Measurements from ENCODE around the gene ASPHD1.
"Not testable (repeated sequence)": the region's sequence is repeated elsewhere in the genome, so short reads cannot be mapped to it uniquely, and the experiment has no call there.

The ASPHD1 gene

DNA sequence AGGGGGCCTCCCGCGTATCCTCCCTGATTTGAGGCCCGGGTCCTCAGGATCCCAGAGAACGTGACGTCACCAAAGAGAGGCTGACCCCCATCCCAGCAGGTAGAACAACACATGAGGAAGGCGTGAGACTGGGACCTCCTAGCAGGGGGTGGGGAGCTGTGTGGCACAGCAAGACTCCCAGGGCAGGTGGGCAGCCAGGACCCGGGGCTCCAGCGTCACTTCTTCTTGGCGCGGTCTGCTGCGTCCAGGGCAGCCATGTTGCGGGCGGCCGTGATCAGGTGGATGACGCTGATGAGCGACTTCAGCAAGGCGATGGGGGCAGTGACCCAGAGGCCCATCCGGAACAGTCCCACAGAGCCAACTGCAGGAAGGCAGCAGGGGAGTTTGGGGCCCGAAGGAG, 41.3 kb upstream of the ASPHD1 start:
- no peak for DNase-seq (ENCODE audit: low spot score)
- TF ChIP-seq, protein P1, sequence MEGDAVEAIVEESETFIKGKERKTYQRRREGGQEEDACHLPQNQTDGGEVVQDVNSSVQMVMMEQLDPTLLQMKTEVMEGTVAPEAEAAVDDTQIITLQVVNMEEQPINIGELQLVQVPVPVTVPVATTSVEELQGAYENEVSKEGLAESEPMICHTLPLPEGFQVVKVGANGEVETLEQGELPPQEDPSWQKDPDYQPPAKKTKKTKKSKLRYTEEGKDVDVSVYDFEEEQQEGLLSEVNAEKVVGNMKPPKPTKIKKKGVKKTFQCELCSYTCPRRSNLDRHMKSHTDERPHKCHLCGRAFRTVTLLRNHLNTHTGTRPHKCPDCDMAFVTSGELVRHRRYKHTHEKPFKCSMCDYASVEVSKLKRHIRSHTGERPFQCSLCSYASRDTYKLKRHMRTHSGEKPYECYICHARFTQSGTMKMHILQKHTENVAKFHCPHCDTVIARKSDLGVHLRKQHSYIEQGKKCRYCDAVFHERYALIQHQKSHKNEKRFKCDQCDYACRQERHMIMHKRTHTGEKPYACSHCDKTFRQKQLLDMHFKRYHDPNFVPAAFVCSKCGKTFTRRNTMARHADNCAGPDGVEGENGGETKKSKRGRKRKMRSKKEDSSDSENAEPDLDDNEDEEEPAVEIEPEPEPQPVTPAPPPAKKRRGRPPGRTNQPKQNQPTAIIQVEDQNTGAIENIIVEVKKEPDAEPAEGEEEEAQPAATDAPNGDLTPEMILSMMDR (IDR thresholded peaks at IDR 0.05; ENCODE audit: extremely low read depth, missing control alignments), result no peak

DNA sequence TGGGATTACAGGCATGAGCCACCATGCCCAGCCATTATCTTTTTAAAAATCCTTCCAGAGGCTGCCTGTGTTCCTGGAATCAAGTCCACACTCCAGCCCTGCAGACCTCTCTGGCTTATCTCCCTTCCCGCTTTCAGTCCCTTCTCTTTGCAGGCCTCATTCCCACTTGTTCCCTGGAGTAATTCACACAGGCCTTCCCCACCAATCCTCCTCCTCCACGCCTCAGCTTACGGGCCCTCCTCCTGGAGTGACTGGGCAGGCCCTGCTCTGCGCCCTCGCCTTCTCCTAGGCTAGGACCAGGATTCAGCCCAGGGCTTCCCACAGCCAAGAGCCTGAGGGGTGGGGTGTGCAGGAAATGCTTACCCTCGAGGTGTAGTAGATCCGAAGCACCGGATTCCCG, 40.1 kb upstream of the ASPHD1 start:
- TF ChIP-seq, protein P1 (IDR thresholded peaks at IDR 0.05; ENCODE audit: extremely low read depth, missing control alignments), result no peak
- no peak for DNase-seq (ENCODE audit: low spot score)

DNA sequence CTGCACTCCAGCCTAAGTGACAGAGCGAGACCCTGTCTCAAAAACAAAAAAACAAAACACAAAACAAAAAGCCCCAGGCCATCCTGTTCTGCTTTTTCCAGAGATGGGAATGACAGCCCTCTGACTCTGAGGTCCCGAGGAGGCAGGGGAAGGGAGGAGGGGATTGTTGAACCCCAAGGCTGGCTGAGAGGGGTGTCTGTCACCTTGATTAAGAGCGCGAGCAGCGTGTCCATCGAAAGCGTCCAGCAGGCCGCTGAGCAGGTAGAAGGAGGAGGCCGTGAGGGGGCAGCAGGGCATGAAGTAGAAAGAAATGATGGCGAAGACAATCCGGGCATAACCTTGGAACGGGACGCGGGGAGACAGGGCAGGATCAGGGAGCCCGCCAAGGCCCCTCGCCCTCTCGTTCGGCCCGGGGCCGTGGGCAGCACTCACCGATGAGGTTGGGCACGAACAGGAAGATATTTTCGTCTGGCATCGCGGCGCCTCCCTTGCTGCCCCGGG, 37.9 kb upstream of the ASPHD1 start:
- no peak for DNase-seq (ENCODE audit: low spot score)
- TF ChIP-seq, protein P1 (IDR thresholded peaks at IDR 0.05; ENCODE audit: extremely low read depth, missing control alignments), result peak; percentile 3

DNA sequence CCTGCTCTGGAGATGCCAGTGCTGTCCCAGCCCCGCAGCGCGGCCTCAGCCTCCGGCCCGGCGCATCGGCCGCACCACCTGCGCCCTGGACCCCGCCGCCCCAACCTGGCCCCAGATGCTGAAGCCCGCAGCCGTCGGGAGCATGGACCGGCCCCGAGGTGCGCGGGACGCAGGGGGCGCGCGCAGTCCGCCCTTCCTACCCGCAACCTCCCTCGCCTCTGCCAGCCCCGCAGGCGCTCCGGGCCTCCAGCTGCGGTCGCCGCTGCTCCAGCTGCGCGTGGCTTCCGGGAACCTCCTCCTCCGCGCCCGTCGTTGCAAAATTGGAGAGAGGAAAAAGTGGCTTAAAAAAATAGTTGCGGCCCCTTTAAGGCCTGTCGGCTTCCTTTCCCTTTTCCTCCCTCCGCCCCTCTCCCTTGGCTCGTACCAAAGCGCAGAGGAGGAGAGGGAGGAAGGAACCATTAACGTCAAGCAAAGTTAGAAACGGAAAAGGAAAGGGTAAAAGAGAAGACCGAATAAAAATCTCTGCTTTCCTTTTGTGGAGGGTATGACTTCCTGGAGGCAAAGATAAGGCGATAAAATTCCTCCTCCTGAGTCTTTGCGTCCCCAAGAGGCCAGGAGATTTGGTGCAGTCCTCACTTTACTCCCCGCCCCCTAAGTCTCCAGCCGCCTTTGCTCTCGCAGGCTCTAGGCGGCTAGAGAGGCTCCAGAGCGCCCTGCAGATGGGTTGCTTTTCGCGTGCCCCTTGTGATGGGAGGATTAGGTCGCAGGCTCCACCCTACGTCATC, 37.2 kb upstream of the ASPHD1 start, which contains the start of gene CDIPT:
TSS of gene CDIPT (minus strand) at position 343 of the 785 bp plus-strand sequence. CDS start 369 bp downstream, outside the sequence.
- TF ChIP-seq, protein P1 (IDR thresholded peaks at IDR 0.05; ENCODE audit: extremely low read depth, missing control alignments), result peak; percentile 78
- peak; percentile 96 for DNase-seq (ENCODE audit: low spot score)

DNA sequence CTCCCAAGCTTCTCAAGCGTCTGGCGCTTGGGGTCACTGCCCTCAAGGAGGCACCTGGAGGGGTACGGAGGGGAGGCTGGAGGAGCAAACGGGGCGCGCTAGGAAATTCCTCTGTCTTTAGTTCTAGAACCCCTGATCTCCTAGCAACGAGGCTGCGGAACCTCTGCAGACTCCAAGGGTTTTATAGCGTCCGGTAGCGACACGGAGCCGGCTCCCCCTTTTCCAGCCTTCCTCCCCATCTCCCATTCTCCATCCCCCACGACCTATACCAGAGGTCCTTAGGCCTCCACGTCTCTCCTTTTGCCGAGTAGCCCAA, 36.7 kb upstream of the ASPHD1 start:
- DNase-seq (ENCODE audit: low spot score), result no peak
- TF ChIP-seq, protein P1 (IDR thresholded peaks at IDR 0.05; ENCODE audit: extremely low read depth, missing control alignments), result no peak

DNA sequence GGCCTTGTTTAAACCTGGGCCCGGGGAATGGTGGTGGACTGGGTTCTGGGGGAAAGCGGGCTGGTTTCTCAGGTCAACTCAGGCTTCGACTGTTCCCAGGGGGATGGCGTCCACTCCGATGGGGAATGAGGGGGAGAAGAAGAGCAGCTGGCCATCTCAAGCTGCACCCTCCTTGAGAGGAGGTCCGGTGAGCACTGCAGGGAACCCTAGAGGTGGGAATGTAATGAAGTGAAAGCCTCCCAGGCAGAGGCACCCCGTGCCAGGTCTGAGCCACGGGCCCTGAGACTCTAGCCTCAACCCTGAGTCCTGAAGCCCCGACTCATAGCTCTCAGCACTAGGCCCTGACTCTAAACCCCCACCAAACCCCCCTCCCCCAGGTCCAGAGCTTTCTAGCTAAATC, 36.1 kb upstream of the ASPHD1 start:
- TF ChIP-seq, protein P1 (IDR thresholded peaks at IDR 0.05; ENCODE audit: extremely low read depth, missing control alignments), result no peak
- no peak for DNase-seq (ENCODE audit: low spot score)

DNA sequence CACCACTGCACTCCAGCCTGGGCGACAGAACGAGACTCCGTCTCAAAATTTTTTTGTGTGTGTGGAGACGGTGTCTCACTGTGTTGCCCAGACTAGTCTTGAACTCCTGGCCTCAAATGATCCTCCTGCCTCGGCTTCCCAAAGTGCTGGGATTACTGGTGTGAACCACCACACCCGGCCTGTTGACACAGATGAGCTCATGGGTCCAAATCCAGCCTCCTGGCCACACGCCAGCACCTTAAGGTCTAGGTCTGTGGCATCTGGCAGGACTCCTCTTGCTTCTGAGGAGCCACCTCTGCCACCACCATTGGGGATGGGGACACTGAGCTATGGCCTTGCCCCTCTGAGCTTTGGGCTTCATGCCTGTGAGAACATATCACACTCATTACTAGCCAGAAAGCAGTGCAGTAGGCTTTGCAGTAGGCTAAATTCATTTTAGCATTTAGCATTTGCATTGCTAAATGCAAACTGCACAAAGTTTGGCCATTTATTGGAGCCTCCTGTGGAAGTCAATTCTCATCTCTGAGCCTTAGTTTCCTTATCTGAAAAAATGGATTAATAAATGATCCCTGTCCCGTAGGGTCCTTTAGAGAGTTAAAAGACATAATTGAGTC, 31.8 kb upstream of the ASPHD1 start:
- DNase-seq (ENCODE audit: low spot score), result no peak
- TF ChIP-seq, protein P1 (IDR thresholded peaks at IDR 0.05; ENCODE audit: extremely low read depth, missing control alignments), result no peak

DNA sequence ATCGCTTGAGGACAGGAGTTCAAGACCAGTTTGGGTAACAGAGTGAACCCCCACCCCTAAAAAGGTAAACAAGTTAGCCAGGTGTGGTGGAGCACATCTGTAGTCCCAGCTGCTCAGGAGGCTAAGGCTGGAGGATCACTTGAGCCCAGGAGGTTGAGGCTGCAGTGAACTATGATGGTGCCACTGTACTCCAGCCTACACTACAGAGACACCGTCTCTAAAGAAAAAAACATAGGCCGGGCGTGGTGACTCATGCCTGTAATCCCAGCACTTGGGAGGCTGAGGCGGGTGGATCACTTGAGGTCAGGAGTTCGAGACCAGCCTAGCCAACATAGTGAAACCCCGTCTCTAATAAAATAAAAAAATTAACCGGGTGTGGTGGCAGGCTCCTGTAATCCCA, 31.2 kb upstream of the ASPHD1 start:
- DNase-seq (ENCODE audit: low spot score), result not testable (repeated sequence)

Data from GM20000 (cell line).